ENCODE results near the gene AHRR. TPM values are rescaled to one million over a fixed set of nuclear protein-coding genes. Genes with fewer than 3 reads are reported as not detected.
"Not testable (repeated sequence)": the region's sequence is repeated elsewhere in the genome, so short reads cannot be mapped to it uniquely, and the experiment has no call there.

The AHRR gene
- total RNA-seq, 4 donors from 2014 or later, result 0.26 to 9.1 (median 6.6) TPM; not detected in 1

DNA sequence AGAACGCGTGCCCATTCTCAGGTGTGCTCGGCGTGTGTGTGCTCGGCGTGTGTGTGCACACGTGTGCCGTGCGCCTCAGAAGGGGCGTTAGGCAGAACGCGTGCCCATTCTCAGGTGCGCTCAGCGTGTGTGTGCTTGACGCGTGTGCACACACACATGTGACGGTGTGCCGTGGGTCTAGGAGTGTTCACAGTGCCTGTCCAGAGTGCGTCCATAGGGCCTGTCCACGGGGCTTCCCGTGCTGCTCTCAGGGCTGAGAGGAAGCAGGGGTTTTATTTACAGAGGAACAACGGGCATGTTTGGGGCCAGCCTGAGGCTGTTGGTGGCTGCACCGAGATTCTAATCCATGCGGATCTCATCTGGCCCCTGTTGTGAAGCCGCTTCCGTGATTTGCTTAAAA is 14.2 kb upstream of the AHRR start:
- no peak for TF ChIP-seq POLR2A (IDR thresholded peaks at IDR 0.05)
- TF ChIP-seq, protein P1, sequence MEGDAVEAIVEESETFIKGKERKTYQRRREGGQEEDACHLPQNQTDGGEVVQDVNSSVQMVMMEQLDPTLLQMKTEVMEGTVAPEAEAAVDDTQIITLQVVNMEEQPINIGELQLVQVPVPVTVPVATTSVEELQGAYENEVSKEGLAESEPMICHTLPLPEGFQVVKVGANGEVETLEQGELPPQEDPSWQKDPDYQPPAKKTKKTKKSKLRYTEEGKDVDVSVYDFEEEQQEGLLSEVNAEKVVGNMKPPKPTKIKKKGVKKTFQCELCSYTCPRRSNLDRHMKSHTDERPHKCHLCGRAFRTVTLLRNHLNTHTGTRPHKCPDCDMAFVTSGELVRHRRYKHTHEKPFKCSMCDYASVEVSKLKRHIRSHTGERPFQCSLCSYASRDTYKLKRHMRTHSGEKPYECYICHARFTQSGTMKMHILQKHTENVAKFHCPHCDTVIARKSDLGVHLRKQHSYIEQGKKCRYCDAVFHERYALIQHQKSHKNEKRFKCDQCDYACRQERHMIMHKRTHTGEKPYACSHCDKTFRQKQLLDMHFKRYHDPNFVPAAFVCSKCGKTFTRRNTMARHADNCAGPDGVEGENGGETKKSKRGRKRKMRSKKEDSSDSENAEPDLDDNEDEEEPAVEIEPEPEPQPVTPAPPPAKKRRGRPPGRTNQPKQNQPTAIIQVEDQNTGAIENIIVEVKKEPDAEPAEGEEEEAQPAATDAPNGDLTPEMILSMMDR (IDR thresholded peaks at IDR 0.05), result no peak
- H3K36me3 ChIP-seq, result no peaks in the 10 kb centered on the region
- H3K27ac ChIP-seq, result no peak overlapping the region
- no peaks in the 10 kb centered on the region for H3K9me3 ChIP-seq
- H3K4me1 ChIP-seq, result no peaks in the 10 kb centered on the region
- H3K4me3 ChIP-seq, result no peak overlapping the region
- intact Hi-C loops (cut with DNase I; ENCODE audit: low total_unique reads), result no loop called here
- DNase-seq, result no peak
- H3K27me3 ChIP-seq, result no peaks in the 10 kb centered on the region

DNA sequence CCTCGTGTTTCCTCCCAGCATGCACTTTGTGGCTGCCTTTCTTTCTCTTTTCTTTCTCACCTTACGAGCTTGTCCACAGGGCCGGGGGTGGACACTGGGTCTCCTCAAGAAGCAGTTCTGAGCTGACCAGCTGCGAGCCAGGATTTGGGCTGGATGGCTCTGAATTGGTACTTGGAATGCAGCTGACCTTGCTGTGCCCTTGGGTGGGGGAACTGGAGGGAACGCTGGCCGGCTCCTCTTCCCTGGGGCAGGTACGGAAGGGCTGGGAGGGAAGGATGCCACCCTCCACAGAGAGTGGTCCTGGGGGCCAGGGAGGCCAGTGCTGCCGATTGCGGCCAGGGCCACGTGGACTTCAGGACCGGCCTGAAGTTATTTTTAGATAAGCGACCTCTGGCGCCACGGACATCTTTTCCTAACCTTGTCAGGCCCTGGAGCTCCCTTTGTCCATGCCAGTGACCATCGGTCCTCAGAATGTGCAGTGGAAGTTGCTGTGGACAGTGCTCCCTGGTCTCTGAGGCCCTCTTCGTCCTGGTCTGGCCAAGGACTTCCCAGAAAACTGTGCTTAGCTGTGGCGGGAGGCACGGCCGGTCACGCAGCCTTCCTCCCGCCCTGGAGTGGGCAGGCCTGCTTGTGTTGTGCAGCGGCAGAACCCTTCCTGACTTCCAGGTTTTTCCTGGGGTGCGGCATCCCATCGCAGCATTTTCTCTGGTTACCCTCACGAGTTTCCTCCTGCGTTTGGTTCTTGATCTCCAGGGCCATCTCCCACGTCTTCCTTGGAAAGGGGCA is 13.5 kb upstream of the AHRR start:
- H3K4me3 ChIP-seq, result no peak overlapping the region
- no peak overlapping the region for H3K27ac ChIP-seq
- TF ChIP-seq, protein P1 (IDR thresholded peaks at IDR 0.05), result no peak
- no peak for TF ChIP-seq POLR2A (IDR thresholded peaks at IDR 0.05)
- no peaks in the 10 kb centered on the region for H3K27me3 ChIP-seq
- no peaks in the 10 kb centered on the region for H3K36me3 ChIP-seq
- intact Hi-C loops (cut with DNase I; ENCODE audit: low total_unique reads), result no loop called here
- no peaks in the 10 kb centered on the region for H3K9me3 ChIP-seq
- DNase-seq, result peak in 1 of 2 donors; percentile 4
- no peaks in the 10 kb centered on the region for H3K4me1 ChIP-seq

DNA sequence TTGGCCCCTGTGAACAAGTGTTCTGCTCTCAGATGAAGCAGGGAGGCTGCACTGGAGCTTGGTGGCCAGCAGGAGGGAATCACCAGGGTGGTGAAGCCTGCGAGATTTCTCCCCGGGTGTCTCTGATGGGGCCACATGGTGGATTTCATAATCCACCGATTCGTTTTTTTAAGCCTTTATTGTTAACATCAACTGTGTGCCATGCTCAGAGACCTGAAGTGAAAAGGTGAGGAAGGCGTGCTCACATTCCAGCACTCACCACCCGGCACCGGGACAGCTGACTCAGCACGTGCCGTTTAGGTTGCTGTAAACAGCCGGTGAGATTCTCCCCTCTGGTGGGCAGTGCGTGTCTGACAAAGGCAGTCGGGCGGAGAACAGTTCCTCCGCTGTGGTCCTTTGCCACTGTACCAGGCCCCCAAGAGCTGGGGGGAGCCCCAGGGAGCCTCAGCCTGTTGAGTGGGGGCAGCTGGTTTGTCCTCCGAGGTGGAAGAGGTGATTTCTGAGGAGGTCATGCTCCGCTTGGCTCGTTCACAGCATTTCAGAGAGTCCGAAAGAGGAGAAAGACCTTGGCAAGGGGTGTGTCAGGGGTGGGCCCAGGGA is 12.7 kb upstream of the AHRR start:
- TF ChIP-seq, protein P1 (IDR thresholded peaks at IDR 0.05), result no peak
- no peak for TF ChIP-seq POLR2A (IDR thresholded peaks at IDR 0.05)
- Histone ChIP-seq H3K27ac (no peak overlapping the region), H3K4me1 (no peaks in the 10 kb centered on the region), H3K4me3 (no peak overlapping the region), H3K36me3 (no peaks in the 10 kb centered on the region), H3K9me3 (no peaks in the 10 kb centered on the region), H3K27me3 (no peaks in the 10 kb centered on the region)
- intact Hi-C loops (cut with DNase I; ENCODE audit: low total_unique reads), result no loop called here
- no peak for DNase-seq

DNA sequence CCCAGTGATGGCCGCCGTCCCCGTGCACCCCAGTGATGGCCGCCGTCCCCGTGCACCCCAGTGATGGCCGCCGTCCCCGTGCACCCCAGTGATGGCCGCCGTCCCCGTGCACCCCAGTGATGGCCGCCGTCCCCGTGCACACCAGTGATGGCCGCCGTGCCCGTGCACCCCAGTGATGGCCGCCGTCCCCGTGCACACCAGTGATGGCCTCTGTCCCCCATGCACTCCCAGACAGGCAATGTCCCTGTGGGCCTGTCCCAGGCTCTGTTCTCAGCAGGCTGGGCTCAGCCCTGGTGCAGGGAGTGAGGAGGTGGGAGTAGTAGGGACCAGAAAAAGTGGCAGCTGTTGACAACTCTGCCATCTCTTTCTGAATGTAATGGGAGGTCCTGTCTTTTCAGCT is 11.7 kb upstream of the AHRR start:
- H3K4me3 ChIP-seq; intact Hi-C loops (cut with DNase I; ENCODE audit: low total_unique reads); H3K27ac ChIP-seq; DNase-seq; H3K27me3 ChIP-seq; H3K9me3 ChIP-seq; H3K4me1 ChIP-seq; H3K36me3 ChIP-seq: not testable (repeated sequence)

DNA sequence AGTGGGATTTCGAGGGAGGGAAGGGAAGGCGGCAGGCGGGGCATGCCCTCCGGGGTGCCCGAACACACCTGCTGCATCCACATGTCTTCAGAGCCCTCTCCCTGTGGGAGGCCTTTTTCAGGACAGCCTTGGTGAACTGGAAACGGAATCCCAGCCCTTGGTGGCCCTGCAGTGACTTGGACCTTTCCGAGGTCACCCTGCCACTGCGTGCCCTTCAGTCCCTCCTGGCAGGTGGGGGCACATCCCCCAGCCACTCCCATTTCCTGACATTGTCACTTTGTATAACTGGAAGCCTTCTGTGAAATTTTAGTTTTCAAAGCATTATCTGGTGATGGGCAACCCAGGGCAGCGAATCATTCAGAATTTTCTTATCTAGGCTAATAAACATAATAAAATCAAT is 11.0 kb upstream of the AHRR start:
- DNase-seq, result no peak
- Histone ChIP-seq H3K4me1 (no peaks in the 10 kb centered on the region), H3K36me3 (no peaks in the 10 kb centered on the region), H3K27ac (no peak overlapping the region), H3K4me3 (no peak overlapping the region), H3K27me3 (no peaks in the 10 kb centered on the region), H3K9me3 (no peaks in the 10 kb centered on the region)
- intact Hi-C loops (cut with DNase I; ENCODE audit: low total_unique reads), result no loop called here
- no peak for TF ChIP-seq POLR2A (IDR thresholded peaks at IDR 0.05)
- TF ChIP-seq, protein P1 (IDR thresholded peaks at IDR 0.05), result no peak
